ENCODE data around the gene ZC4H2. TPM values are rescaled to one million over a fixed set of nuclear protein-coding genes. Genes with fewer than 3 reads are reported as not detected.

Gene ZC4H2
- total RNA-seq, 1 experiment from 2014 or later: 11.7 TPM

DNA sequence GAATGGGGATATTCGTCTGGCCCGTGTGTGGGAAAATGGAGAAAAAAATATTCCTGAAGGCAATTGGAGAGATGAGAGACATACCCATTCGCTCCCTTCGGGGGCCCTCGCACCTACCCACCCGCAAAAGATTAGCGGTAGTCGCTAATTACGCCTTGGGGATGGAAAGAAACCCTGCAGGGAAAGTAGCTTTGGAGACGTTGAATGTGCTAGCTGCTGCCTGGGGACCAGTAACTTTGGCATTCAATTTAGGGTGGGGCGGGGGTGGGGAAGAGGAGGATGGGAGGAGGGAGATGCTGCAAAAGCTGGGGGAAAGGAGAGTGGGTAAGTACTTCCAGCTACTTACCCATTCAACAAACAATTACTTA is 407 bp upstream of the ZC4H2 start:
- no TSS peak for BruUV-seq (replicated peaks)
- no peaks in the 10 kb centered on the region for H3K4me1 ChIP-seq (ENCODE audit: control insufficient read depth, insufficient read depth, low read length)
- DNase-seq (ENCODE audit: low read depth, low spot score) (no peak), ATAC-seq (no peak)
- H3K27me3 ChIP-seq (ENCODE audit: control insufficient read depth, insufficient read depth, low read length): no peaks in the 10 kb centered on the region
- in situ Hi-C loops (cut with HindIII; ENCODE audit: low pct_unique_long_range_greater_than_20kb, low sequenced_read_pairs) (no loop called here), intact Hi-C loops (cut with micrococcal nuclease; ENCODE audit: unreplicated experiment) (no loop called here)
- CTCF ChIA-PET: no interaction called here
- H3K4me3 ChIP-seq (ENCODE audit: low read depth in 2 of 2, low read length in 2 of 2): peak overlapping the region; percentile 75 to 82
- H3K27ac ChIP-seq (ENCODE audit: low read length): no peak overlapping the region
- H3K36me3 ChIP-seq (ENCODE audit: control insufficient read depth, insufficient read depth, low read length): no peaks in the 10 kb centered on the region
- POLR2A ChIA-PET: no interaction called here
- H3K9me3 ChIP-seq (ENCODE audit: control insufficient read depth, insufficient read depth, low read depth, low read length): no peaks in the 10 kb centered on the region; the same call in 1 of the 2 replicates
- TF ChIP-seq, protein P1, sequence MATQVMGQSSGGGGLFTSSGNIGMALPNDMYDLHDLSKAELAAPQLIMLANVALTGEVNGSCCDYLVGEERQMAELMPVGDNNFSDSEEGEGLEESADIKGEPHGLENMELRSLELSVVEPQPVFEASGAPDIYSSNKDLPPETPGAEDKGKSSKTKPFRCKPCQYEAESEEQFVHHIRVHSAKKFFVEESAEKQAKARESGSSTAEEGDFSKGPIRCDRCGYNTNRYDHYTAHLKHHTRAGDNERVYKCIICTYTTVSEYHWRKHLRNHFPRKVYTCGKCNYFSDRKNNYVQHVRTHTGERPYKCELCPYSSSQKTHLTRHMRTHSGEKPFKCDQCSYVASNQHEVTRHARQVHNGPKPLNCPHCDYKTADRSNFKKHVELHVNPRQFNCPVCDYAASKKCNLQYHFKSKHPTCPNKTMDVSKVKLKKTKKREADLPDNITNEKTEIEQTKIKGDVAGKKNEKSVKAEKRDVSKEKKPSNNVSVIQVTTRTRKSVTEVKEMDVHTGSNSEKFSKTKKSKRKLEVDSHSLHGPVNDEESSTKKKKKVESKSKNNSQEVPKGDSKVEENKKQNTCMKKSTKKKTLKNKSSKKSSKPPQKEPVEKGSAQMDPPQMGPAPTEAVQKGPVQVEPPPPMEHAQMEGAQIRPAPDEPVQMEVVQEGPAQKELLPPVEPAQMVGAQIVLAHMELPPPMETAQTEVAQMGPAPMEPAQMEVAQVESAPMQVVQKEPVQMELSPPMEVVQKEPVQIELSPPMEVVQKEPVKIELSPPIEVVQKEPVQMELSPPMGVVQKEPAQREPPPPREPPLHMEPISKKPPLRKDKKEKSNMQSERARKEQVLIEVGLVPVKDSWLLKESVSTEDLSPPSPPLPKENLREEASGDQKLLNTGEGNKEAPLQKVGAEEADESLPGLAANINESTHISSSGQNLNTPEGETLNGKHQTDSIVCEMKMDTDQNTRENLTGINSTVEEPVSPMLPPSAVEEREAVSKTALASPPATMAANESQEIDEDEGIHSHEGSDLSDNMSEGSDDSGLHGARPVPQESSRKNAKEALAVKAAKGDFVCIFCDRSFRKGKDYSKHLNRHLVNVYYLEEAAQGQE (IDR thresholded peaks at IDR 0.05; ENCODE audit: insufficient read depth in 1 of 2, low read depth in 2 of 2, low read length in 1 of 2): no peak
- TF ChIP-seq POLR2AphosphoS5 (IDR thresholded peaks at IDR 0.05; ENCODE audit: low read depth, low read length): no peak

DNA sequence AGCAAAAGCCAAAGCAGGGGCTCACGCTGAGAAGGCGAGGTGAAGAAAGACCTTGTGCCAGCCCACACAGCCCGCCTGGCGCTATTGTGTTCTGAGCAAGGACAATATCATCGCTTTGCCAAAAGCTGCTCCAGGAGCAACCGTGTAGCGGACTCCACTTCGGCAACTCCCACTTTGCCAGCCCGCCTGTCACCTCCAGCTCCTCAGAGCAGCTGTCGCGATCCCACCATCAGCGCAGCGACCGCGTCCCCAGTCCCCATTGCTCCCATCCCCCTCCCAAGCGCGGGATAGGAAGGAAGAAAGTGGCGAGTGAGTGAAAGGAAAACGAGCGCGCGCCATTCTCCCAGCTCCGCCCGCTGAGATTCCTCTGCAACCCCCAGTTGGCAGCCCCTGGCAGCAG is 759 bp downstream of the ZC4H2 start:
- CTCF ChIA-PET: no interaction called here
- H3K27me3 ChIP-seq (ENCODE audit: control insufficient read depth, insufficient read depth, low read length): no peaks in the 10 kb centered on the region
- DNase-seq (ENCODE audit: low read depth, low spot score) (no peak), ATAC-seq (peak; percentile 66)
- no peaks in the 10 kb centered on the region for H3K4me1 ChIP-seq (ENCODE audit: control insufficient read depth, insufficient read depth, low read length)
- intact Hi-C loops (cut with micrococcal nuclease; ENCODE audit: unreplicated experiment) (no loop called here), in situ Hi-C loops (cut with HindIII; ENCODE audit: low pct_unique_long_range_greater_than_20kb, low sequenced_read_pairs) (no loop called here)
- POLR2A ChIA-PET: interaction anchor here (0.7 kb wide), 1 partner anchor 50 kb away, joined by 3 read pairs; no protein-coding TSS in a partner anchor
- no peak for TF ChIP-seq TCF7L2 (IDR thresholded peaks at IDR 0.05; ENCODE audit: low read depth, low read length)
- TF ChIP-seq, protein P2, sequence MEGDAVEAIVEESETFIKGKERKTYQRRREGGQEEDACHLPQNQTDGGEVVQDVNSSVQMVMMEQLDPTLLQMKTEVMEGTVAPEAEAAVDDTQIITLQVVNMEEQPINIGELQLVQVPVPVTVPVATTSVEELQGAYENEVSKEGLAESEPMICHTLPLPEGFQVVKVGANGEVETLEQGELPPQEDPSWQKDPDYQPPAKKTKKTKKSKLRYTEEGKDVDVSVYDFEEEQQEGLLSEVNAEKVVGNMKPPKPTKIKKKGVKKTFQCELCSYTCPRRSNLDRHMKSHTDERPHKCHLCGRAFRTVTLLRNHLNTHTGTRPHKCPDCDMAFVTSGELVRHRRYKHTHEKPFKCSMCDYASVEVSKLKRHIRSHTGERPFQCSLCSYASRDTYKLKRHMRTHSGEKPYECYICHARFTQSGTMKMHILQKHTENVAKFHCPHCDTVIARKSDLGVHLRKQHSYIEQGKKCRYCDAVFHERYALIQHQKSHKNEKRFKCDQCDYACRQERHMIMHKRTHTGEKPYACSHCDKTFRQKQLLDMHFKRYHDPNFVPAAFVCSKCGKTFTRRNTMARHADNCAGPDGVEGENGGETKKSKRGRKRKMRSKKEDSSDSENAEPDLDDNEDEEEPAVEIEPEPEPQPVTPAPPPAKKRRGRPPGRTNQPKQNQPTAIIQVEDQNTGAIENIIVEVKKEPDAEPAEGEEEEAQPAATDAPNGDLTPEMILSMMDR (IDR thresholded peaks at IDR 0.05): no peak
- TF ChIP-seq POLR2AphosphoS5 (IDR thresholded peaks at IDR 0.05; ENCODE audit: low read depth, low read length): no peak
- TF ChIP-seq SIN3A (IDR thresholded peaks at IDR 0.05; ENCODE audit: borderline replicate concordance, insufficient read depth, low read depth, low read length): no peak
- TF ChIP-seq, protein P1 (IDR thresholded peaks at IDR 0.05; ENCODE audit: insufficient read depth in 1 of 2, low read depth in 2 of 2, low read length in 1 of 2): no peak
- peaks cover 4% of the 10 kb centered on the region; the same call in 1 of the 2 replicates for H3K9me3 ChIP-seq (ENCODE audit: control insufficient read depth, insufficient read depth, low read depth, low read length)
- no peaks in the 10 kb centered on the region for H3K36me3 ChIP-seq (ENCODE audit: control insufficient read depth, insufficient read depth, low read length)
- H3K27ac ChIP-seq (ENCODE audit: low read length): peak overlapping the region; percentile 51
- no TSS peak for BruUV-seq (replicated peaks)
- peak overlapping the region; percentile 75 to 82 for H3K4me3 ChIP-seq (ENCODE audit: low read depth in 2 of 2, low read length in 2 of 2)

Measured in Panc1 (cell line).